ENCODE results near the gene RGPD6.
"Not testable (repeated sequence)": the region's sequence is repeated elsewhere in the genome, so short reads cannot be mapped to it uniquely, and the experiment has no call there.

RGPD6 gene

DNA sequence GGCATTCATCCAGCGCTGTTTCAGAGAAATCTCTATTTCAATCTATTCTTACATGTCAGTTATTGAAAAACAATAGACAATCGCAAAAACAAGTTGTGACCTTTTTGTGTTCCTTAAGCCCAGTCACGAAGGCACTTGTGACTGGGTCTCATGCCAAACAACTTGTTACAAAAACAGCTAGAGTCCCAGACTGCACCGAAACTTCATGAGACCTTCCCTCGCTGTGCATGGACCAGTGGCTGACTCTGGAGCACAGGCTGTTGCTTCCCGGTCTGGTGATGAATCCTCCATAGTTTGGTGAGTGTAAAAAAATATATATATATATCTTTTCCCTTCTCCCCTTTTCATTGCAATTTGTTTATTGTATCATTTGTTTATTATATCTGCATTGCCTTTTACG, 99.7 kb downstream of the RGPD6 start:
- not testable (repeated sequence) for H3K9me3 ChIP-seq (ENCODE audit: control insufficient read depth, low read length); H3K27me3 ChIP-seq (replicated peaks; ENCODE audit: control insufficient read depth, insufficient read depth, low read length); H3K9ac ChIP-seq (ENCODE audit: low read length); DNase-seq (ENCODE audit: low read depth); H3K36me3 ChIP-seq (ENCODE audit: control insufficient read depth, insufficient read depth, low read length, severe bottlenecking); H3K4me1 ChIP-seq (ENCODE audit: control insufficient read depth, insufficient read depth, low read length); H3K4me3 ChIP-seq (ENCODE audit: low read length)

DNA sequence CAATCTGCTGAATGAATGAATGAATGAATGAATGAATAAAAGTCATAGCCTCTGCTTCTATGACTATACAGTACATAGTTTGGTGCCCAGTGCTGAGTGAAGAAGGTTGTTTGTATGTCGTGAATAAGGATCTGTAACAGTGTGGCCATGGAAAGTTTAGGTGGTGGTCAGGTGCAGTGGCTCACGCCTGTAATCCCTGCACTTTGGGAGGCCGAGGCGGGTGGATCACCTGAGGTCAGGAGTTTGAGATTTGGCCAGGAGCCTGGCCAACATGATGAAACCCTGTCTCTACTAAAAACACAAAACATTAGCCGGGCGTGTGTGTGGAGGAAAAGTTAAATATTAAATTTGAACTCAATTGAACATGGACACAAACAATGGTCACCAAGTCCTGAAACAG, 100.1 kb downstream of the RGPD6 start:
- not testable (repeated sequence) for H3K9ac ChIP-seq (ENCODE audit: low read length); H3K9me3 ChIP-seq (ENCODE audit: control insufficient read depth, low read length); H3K36me3 ChIP-seq (ENCODE audit: control insufficient read depth, insufficient read depth, low read length, severe bottlenecking); DNase-seq (ENCODE audit: low read depth); H3K4me3 ChIP-seq (ENCODE audit: low read length); H3K27me3 ChIP-seq (replicated peaks; ENCODE audit: control insufficient read depth, insufficient read depth, low read length); H3K4me1 ChIP-seq (ENCODE audit: control insufficient read depth, insufficient read depth, low read length)

DNA sequence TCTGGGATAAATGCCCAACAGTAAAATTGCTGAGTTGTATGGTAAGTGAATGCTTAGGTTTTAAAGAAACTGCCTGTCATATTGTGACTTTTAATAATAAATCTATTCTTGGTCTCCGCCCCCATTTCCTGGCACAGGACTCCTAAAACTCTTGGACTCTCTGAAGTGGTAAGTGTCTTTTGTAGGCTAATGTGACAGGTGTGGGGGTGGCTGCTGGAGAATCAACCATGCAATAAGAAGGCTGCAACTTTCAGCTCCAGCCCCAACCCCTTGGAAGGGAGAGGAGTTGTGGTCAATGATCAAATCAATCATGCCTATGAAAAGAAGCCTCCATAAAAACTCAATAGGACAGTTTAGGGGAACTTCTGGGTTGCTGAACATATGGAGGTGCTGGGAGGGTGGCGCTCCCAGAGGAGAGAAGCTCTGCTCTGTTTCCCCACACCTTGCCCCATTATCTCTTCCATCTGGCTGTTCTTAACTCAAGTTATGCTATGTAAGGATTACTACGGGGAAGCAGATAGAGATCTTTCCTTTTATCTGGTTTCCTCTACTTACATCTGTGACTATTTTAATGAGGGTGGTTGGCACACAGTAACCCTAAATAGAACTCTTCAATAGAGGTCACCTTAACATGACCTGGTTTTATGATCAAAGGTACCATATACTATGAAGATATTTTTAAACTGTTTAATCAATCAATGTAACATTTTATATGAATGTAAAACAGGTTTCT, 101.2 kb downstream of the RGPD6 start:
- H3K9me3 ChIP-seq (ENCODE audit: control insufficient read depth, low read length); H3K36me3 ChIP-seq (ENCODE audit: control insufficient read depth, insufficient read depth, low read length, severe bottlenecking); H3K9ac ChIP-seq (ENCODE audit: low read length); H3K27me3 ChIP-seq (replicated peaks; ENCODE audit: control insufficient read depth, insufficient read depth, low read length); H3K4me1 ChIP-seq (ENCODE audit: control insufficient read depth, insufficient read depth, low read length); H3K4me3 ChIP-seq (ENCODE audit: low read length); DNase-seq (ENCODE audit: low read depth): not testable (repeated sequence)

DNA sequence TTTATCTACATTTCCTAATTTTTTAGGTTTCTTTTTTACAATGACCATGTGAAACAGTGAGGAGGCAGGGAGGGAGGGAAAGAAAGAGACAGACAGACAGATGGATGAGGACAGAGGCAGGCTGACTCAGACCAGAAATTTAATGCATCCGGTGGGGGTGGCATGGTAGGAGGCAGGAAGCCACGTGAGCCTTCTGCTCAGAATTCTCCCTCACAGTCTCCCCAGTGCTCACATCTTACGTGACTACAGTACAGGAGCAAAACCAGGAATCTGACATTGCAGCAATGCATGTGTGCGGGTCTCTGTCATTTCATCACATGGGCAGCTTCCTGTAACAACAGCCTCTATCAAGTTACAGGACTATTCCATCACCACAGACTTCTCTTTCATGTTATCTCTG, 102.1 kb downstream of the RGPD6 start:
- not testable (repeated sequence) for H3K9ac ChIP-seq (ENCODE audit: low read length); H3K9me3 ChIP-seq (ENCODE audit: control insufficient read depth, low read length); H3K36me3 ChIP-seq (ENCODE audit: control insufficient read depth, insufficient read depth, low read length, severe bottlenecking); H3K27me3 ChIP-seq (replicated peaks; ENCODE audit: control insufficient read depth, insufficient read depth, low read length); H3K4me1 ChIP-seq (ENCODE audit: control insufficient read depth, insufficient read depth, low read length); H3K4me3 ChIP-seq (ENCODE audit: low read length); DNase-seq (ENCODE audit: low read depth)

DNA sequence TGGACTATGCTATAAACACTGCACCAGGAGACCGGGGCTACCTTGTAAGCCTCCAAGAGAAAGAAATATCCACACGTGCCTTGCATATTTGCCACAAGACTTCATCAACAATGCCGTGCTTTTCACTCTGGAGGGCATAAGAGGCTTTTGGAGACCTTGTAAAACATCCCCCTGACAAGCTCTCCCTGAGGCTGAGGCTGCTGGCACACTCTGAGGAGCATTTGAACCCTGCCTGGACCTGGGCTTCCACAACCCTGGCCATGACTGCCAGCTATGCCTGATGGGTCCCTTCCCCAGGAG, 104.0 kb downstream of the RGPD6 start:
- not testable (repeated sequence) for H3K4me1 ChIP-seq (ENCODE audit: control insufficient read depth, insufficient read depth, low read length); DNase-seq (ENCODE audit: low read depth); H3K36me3 ChIP-seq (ENCODE audit: control insufficient read depth, insufficient read depth, low read length, severe bottlenecking); H3K27me3 ChIP-seq (replicated peaks; ENCODE audit: control insufficient read depth, insufficient read depth, low read length); H3K9ac ChIP-seq (ENCODE audit: low read length); H3K4me3 ChIP-seq (ENCODE audit: low read length); H3K9me3 ChIP-seq (ENCODE audit: control insufficient read depth, low read length)

DNA sequence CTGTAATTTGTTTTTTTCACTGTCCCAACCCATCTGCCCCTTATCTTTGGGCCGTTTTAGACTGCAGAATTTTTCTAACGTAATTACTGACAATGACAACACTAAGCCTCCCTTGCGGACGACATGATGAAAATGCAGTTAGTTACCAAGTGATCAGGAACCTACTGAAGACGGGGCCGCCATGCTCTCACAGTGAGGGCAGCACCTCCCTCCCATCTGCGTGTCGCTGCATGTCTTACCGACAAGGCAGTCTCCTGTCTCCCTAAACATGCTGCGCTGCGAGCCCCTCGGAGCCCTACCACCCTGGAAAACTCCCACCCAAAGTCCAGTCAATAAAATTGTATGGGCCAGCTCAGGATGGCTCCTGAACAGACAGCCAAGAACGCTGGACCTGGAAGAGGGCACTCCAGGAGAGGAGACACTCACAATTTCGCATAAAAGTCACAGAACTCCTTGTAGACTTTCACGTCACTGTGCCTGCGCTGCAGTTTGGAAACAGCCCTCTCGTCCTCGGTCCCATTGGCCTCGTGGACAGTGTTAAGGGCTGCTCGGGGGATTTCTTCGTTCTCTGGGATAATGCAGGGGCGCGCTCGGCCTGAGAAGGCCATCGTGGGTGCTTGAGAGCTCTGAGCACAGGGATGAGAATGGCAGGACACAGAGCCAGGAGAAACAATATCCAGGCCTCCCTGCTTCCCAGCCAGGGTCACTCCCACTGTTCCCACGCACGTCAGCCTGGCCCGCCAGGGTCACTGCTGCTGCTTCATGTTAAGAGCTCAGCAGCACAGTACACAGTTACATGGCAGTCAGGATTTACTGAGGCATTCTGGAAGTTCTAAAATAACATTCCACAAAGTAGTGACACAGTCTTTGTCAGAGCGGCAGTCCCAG, 104.6 kb downstream of the RGPD6 start, which contains the start of gene LIMS4:
LIMS4 (minus strand) TSS at position 646 of the 888 bp plus-strand sequence; CDS start at position 608, 38 bp downstream.
- H3K9ac ChIP-seq (ENCODE audit: low read length); H3K4me3 ChIP-seq (ENCODE audit: low read length); H3K36me3 ChIP-seq (ENCODE audit: control insufficient read depth, insufficient read depth, low read length, severe bottlenecking); H3K4me1 ChIP-seq (ENCODE audit: control insufficient read depth, insufficient read depth, low read length); DNase-seq (ENCODE audit: low read depth); H3K9me3 ChIP-seq (ENCODE audit: control insufficient read depth, low read length); H3K27me3 ChIP-seq (replicated peaks; ENCODE audit: control insufficient read depth, insufficient read depth, low read length): not testable (repeated sequence)

DNA sequence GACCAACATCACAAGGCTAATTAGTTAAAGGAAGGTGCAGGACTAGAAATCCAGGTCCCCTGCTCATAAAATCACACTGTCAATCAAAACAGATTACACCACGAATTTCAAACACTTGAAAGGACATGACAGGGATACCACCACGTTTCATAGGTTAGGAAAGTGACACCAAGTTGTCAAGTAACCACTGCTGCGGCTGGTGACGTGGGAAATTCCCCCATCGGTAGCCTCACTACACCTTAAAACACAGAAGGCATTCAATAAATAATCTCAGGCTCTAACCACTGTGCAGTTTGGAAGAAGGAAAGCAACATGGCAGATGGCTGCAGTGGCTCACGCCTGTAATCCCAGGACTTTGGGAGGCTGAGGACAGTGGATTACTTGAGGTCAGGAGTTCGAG, 108.1 kb downstream of the RGPD6 start:
- not testable (repeated sequence) for DNase-seq (ENCODE audit: low read depth); H3K27me3 ChIP-seq (replicated peaks; ENCODE audit: control insufficient read depth, insufficient read depth, low read length); H3K9ac ChIP-seq (ENCODE audit: low read length); H3K36me3 ChIP-seq (ENCODE audit: control insufficient read depth, insufficient read depth, low read length, severe bottlenecking); H3K4me3 ChIP-seq (ENCODE audit: low read length); H3K4me1 ChIP-seq (ENCODE audit: control insufficient read depth, insufficient read depth, low read length); H3K9me3 ChIP-seq (ENCODE audit: control insufficient read depth, low read length)

DNA sequence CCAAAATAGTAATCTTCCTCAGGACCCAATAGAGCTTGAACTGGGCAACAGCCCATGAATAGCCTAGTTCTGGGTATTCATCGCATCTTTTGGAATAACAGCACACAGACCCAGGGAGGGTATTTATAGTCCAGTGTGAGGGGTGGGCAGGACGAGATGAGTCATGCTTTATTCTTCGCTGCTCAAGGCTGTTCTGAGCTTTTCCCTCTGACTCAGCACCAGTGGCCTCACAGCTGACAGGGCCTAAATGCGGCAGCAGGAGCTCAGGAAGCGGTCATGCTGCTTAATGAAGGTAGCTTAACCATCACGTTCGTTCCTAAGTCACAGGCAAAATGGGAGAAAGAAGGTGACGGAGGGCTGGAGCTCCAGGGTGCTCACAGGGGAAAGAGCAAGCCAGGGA, 111.7 kb downstream of the RGPD6 start:
- H3K27me3 ChIP-seq (replicated peaks; ENCODE audit: control insufficient read depth, insufficient read depth, low read length): not testable (repeated sequence)

More for the DNA sequence above, 111.7 kb downstream of the RGPD6 start:
- DNase-seq (ENCODE audit: low read depth); H3K4me3 ChIP-seq (ENCODE audit: low read length); H3K9ac ChIP-seq (ENCODE audit: low read length); H3K9me3 ChIP-seq (ENCODE audit: control insufficient read depth, low read length); H3K36me3 ChIP-seq (ENCODE audit: control insufficient read depth, insufficient read depth, low read length, severe bottlenecking); H3K4me1 ChIP-seq (ENCODE audit: control insufficient read depth, insufficient read depth, low read length): not testable (repeated sequence)
